GM18526 (cell line): ENCODE measurements around the gene ENTREP1.

Experiments
- POLR2A ChIP-seq: IDR thresholded peaks from 3 replicates; pipeline ENCODE4 v1.6.1; 2011; ENCODE audit not compliant: insufficient read length; ENCODE audit errors: extremely low read depth

Gene ENTREP1

GRCh38 chr9:69313175-69313574 is 11.8 kb upstream of the ENTREP1 start:
- TF ChIP-seq POLR2A = no peak

- no peak for TF ChIP-seq POLR2A
Measured at GRCh38 chr9:69314547-69314946, 10.5 kb upstream of the ENTREP1 start.

- no peak for TF ChIP-seq POLR2A
Measured at GRCh38 chr9:69317081-69317480, 7.9 kb upstream of the ENTREP1 start.

- TF ChIP-seq POLR2A = no peak
Measured at GRCh38 chr9:69317894-69318293, 7.1 kb upstream of the ENTREP1 start.

- TF ChIP-seq POLR2A = no peak
Measured at GRCh38 chr9:69319324-69320025, 5.5 kb upstream of the ENTREP1 start.

GRCh38 chr9:69322256-69322655 is 2.8 kb upstream of the ENTREP1 start:
- no peak for TF ChIP-seq POLR2A

GRCh38 chr9:69323861-69324260 is 1.2 kb upstream of the ENTREP1 start:
- TF ChIP-seq POLR2A = no peak

- no peak for TF ChIP-seq POLR2A
Measured at GRCh38 chr9:69325409-69326212, 596 bp downstream of the ENTREP1 start.

- no peak for TF ChIP-seq POLR2A
Measured at GRCh38 chr9:69326261-69326660, 1.2 kb downstream of the ENTREP1 start.

- TF ChIP-seq POLR2A = no peak
Measured at GRCh38 chr9:69330580-69330979, 5.6 kb downstream of the ENTREP1 start.

- TF ChIP-seq POLR2A = no peak
Measured at GRCh38 chr9:69331444-69331843, 6.4 kb downstream of the ENTREP1 start.

GRCh38 chr9:69332067-69332685 is 7.2 kb downstream of the ENTREP1 start:
- no peak for TF ChIP-seq POLR2A

- TF ChIP-seq POLR2A = no peak
Measured at GRCh38 chr9:69333716-69334115, 8.7 kb downstream of the ENTREP1 start.

GRCh38 chr9:69334317-69334716 is 9.3 kb downstream of the ENTREP1 start:
- TF ChIP-seq POLR2A = no peak

- TF ChIP-seq POLR2A = no peak
Measured at GRCh38 chr9:69339620-69340019, 14.6 kb downstream of the ENTREP1 start.

GRCh38 chr9:69340631-69341030 is 15.6 kb downstream of the ENTREP1 start:
- TF ChIP-seq POLR2A = no peak
